B cell (primary cell): ENCODE results near the gene UMAD1. TPM values are rescaled to one million over a fixed set of nuclear protein-coding genes. Genes with fewer than 3 reads are reported as not detected.

Experiments
- ATAC-seq: fragments of 200-7000 bp; cut with Tn5 transposase; one replicate; pipeline ENCODE4 v1.10.0; 2021; ENCODE audit warnings: low read depth, mild to moderate bottlenecking, moderate number of reproducible peaks, moderate library complexity
- CTCF ChIA-PET: fragments of 350-600 bp; sonication (Branson Sonifier 250); formaldehyde crosslinking; loops from one replicate; lab custom pipeline; 2021; ENCODE audit warnings: antibody characterized with exemption, inconsistent platforms; lab: Charles Lee
- POLR2A ChIA-PET: fragments of 350-600 bp; sonication (Branson Sonifier 250); formaldehyde crosslinking; loops from one replicate; lab custom pipeline; 2021; ENCODE audit warnings: antibody characterized with exemption; lab: Charles Lee
- DNase-seq: peaks from one replicate; pipeline ENCODE4 v3.0.0; 2013
- H2AFZ ChIP-seq: 2 replicates; pipeline ENCODE4 v1.6.1; 2012; ENCODE audit warnings: mild to moderate bottlenecking, low read depth, low read length; ENCODE audit not compliant: insufficient read depth, poor library complexity, severe bottlenecking
- H3K27ac ChIP-seq, 2 donors: 1 replicate in 1 of 2; 2 replicates in 1 of 2; pipeline ENCODE4 v1.5.1; 2012 to 2013; ENCODE audit warnings: low read length in 2 of 2, mild to moderate bottlenecking in 2 of 2, moderate library complexity in 1 of 2
- H3K27me3 ChIP-seq, 4 experiments: fragments of 200-600 bp in 1 of 4; sonication (generic) in 1 of 4; replicated peaks in 1 of 4; 1 replicate in 2 of 4; 2 replicates in 2 of 4; pipeline versions ENCODE4 v1.6.1 to v1.7.0; 2013 to 2016; ENCODE audit warnings: low read length in 3 of 4, mild to moderate bottlenecking in 2 of 4, mixed read lengths in 1 of 4, moderate library complexity in 1 of 4; ENCODE audit not compliant: insufficient read depth in 4 of 4, control insufficient read depth in 3 of 4; ENCODE audit errors: control extremely low read depth in 1 of 4
- H3K36me3 ChIP-seq, 2 experiments: replicated peaks in 1 of 2; 1 replicate in 1 of 2; 2 replicates in 1 of 2; pipeline versions ENCODE4 v1.6.1 to v1.7.1; 2013; ENCODE audit warnings: low read length in 1 of 2; ENCODE audit not compliant: insufficient read depth in 2 of 2, control insufficient read depth in 1 of 2; ENCODE audit errors: control extremely low read depth in 1 of 2, extremely low read depth in 1 of 2
- H3K4me1 ChIP-seq, 2 donors: fragments of 200-600 bp in 1 of 2; sonication (generic) in 1 of 2; 1 replicate in 1 of 2; 2 replicates in 1 of 2; pipeline versions ENCODE4 v1.5.1 to v1.6.1; 2013 to 2017; ENCODE audit warnings: low read length in 2 of 2; ENCODE audit not compliant: control insufficient read depth in 2 of 2, insufficient read depth in 2 of 2
- H3K4me2 ChIP-seq: replicated peaks from 2 replicates; pipeline ENCODE3; 2012; ENCODE audit warnings: mild to moderate bottlenecking, low read depth, low read length; ENCODE audit not compliant: poor library complexity, severe bottlenecking
- H3K4me3 ChIP-seq, 5 experiments: fragments of 200-600 bp in 1 of 5; sonication (generic) in 1 of 5; 1 replicate in 3 of 5; 2 replicates in 2 of 5; pipeline versions ENCODE4 v1.5.1 to v1.7.0; 2011 to 2016; ENCODE audit warnings: low read length in 4 of 5, mild to moderate bottlenecking in 4 of 5, low read depth in 2 of 5, control low read depth in 1 of 5, moderate library complexity in 1 of 5; ENCODE audit not compliant: insufficient read depth in 1 of 5; ENCODE audit errors: control extremely low read depth in 1 of 5, extremely low read depth in 1 of 5
- H3K79me2 ChIP-seq: fragments of 200-600 bp; sonication (generic); one replicate; pipeline ENCODE4 v1.6.0; 2016; ENCODE audit warnings: low read length; ENCODE audit not compliant: control insufficient read depth, insufficient read depth
- H3K9ac ChIP-seq: fragments of 200-600 bp; sonication (generic); 2 replicates; pipeline ENCODE4 v1.6.1; 2017; ENCODE audit warnings: mild to moderate bottlenecking, low read length, moderate library complexity
- H3K9me3 ChIP-seq, 3 donors: one replicate each; pipeline versions ENCODE4 v1.6.1 to v1.7.1; 2013; ENCODE audit warnings: low read length in 2 of 3; ENCODE audit not compliant: control insufficient read depth in 2 of 3, insufficient read depth in 1 of 3; ENCODE audit errors: control extremely low read depth in 1 of 3
- H4K20me1 ChIP-seq: 2 replicates; pipeline ENCODE4 v1.6.0; 2012; ENCODE audit warnings: mild to moderate bottlenecking, low read length; ENCODE audit not compliant: insufficient read depth, control insufficient read depth, poor library complexity, severe bottlenecking
- H3K27ac Mint-ChIP-seq: one replicate; pipeline ENCODE4 v1.8.0; 2021; ENCODE audit warnings: mixed read lengths
- H3K27me3 Mint-ChIP-seq: one replicate; pipeline ENCODE4 v1.8.0; 2021; ENCODE audit warnings: mixed read lengths
- H3K4me1 Mint-ChIP-seq: one replicate; pipeline ENCODE4 v1.8.0; 2021; ENCODE audit warnings: mixed read lengths
- H3K4me3 Mint-ChIP-seq: one replicate; pipeline ENCODE4 v1.8.0; 2021; ENCODE audit warnings: mixed read lengths
- H3K9me3 Mint-ChIP-seq: one replicate; pipeline ENCODE4 v1.8.0; 2022; ENCODE audit warnings: mixed read lengths; ENCODE audit not compliant: insufficient read depth
- EZH2 ChIP-seq: IDR thresholded peaks from 2 replicates; pipeline ENCODE4 v1.6.1; 2012; ENCODE audit warnings: borderline replicate concordance, low read depth, mild to moderate bottlenecking, moderate library complexity, low read length; ENCODE audit not compliant: insufficient read depth, poor library complexity, severe bottlenecking
- WGBS: methylation state at CpG from one replicate; pipeline ENCODE4 v1.1.5; 2013; ENCODE audit warnings: missing lambda C conversion rate; ENCODE audit not compliant: insufficient coverage; 5-methylcytosine and 5-hydroxymethylcytosine counted together
- intact Hi-C: fragments of 100-400 bp; cut with micrococcal nuclease; formaldehyde crosslinking; loops from one replicate; pipeline ENCODE4 v1.10.0; 2022
- polyA plus RNA-seq: library from polyadenylated mRNA; depleted of rRNA; stranded (reverse); fragments of >200 nt; gene quantifications from 2 replicates; pipeline ENCODE4 v1.2.3, GENCODE V29; 2012
- total RNA-seq, 2 donors: library from RNA; stranded (reverse); fragments of 120-200 nt in 1 of 2; gene quantifications; 1 replicate in 1 of 2; 2 replicates in 1 of 2; pipeline versions ENCODE4 v1.2.3 to v1.2.4, GENCODE V29; 2013 to 2022
- TF ChIP-seq, protein P1 (sequence below): fragments of 200-600 bp; IDR thresholded peaks from one replicate; pipeline ENCODE4 v1.8.0; 2022; ENCODE audit warnings: antibody characterized with exemption, mild to moderate bottlenecking

UMAD1 gene
- total and polyA plus RNA-seq, 2 donors (not counting 1 experiment from before 2014, with no cell fraction given), result 11.6 to 25.9 TPM

GRCh38 chr7:7857143-7857583 lies 216.6 kb downstream of the UMAD1 start:
- POLR2A ChIA-PET, result interaction anchor here (1.4 kb wide), 1 partner anchor 10 kb away, joined by 4 read pairs; no protein-coding TSS in a partner anchor
- Histone ChIP-seq H3K9ac (peak overlapping the region; percentile 5), H3K27ac (peak overlapping the region; percentile 85 to 87), H3K4me1 (peaks cover 31% of the 10 kb centered on the region in 2 donors), H3K9me3 (peaks cover 1 to 24% (median 20%) of the 10 kb centered on the region in 3 donors), H3K4me2 (peak overlapping the region; percentile 71), H4K20me1 (no peaks in the 10 kb centered on the region), H3K27me3 (no peaks in the 10 kb centered on the region), H3K79me2 (peaks cover 10% of the 10 kb centered on the region), H2AFZ (peak overlapping the region; percentile 24), H3K36me3 (peaks cover 0 to 3% of the 10 kb centered on the region in 2 experiments), H3K4me3 (peak overlapping the region in 1 of 5 experiments; percentile 28)
- H3K27me3 Mint-ChIP-seq, result no peaks in the 10 kb centered on the region
- CTCF ChIA-PET, result no interaction called here
- TF ChIP-seq EZH2, result no peak
- TF ChIP-seq, protein P1, sequence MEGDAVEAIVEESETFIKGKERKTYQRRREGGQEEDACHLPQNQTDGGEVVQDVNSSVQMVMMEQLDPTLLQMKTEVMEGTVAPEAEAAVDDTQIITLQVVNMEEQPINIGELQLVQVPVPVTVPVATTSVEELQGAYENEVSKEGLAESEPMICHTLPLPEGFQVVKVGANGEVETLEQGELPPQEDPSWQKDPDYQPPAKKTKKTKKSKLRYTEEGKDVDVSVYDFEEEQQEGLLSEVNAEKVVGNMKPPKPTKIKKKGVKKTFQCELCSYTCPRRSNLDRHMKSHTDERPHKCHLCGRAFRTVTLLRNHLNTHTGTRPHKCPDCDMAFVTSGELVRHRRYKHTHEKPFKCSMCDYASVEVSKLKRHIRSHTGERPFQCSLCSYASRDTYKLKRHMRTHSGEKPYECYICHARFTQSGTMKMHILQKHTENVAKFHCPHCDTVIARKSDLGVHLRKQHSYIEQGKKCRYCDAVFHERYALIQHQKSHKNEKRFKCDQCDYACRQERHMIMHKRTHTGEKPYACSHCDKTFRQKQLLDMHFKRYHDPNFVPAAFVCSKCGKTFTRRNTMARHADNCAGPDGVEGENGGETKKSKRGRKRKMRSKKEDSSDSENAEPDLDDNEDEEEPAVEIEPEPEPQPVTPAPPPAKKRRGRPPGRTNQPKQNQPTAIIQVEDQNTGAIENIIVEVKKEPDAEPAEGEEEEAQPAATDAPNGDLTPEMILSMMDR, result no peak
- WGBS, result no CpG with 5 or more reads among the region's 3 CpGs
- H3K4me1 Mint-ChIP-seq, result peaks cover 32% of the 10 kb centered on the region
- peaks cover 6% of the 10 kb centered on the region for H3K9me3 Mint-ChIP-seq
- peak overlapping the region; percentile 94 for H3K27ac Mint-ChIP-seq
- peak overlapping the region; percentile 32 for H3K4me3 Mint-ChIP-seq
- ATAC-seq, result peak; percentile 88
- peak; percentile 71 for DNase-seq
- intact Hi-C loops, result loop anchor here (1.0 to 5.0 kb wide), 4 partner anchors 40 to 217 kb away; partner anchors contain the start of genes GLCCI1 and UMAD1

GRCh38 chr7:7858559-7858958 lies 218.0 kb downstream of the UMAD1 start:
- H3K27ac Mint-ChIP-seq, result peak overlapping the region; percentile 94
- ATAC-seq (no peak), DNase-seq (peak; percentile 33)
- Histone ChIP-seq H3K36me3 (peaks cover 0 to 3% of the 10 kb centered on the region in 2 experiments), H3K27me3 (no peaks in the 10 kb centered on the region), H3K79me2 (peaks cover 10% of the 10 kb centered on the region), H3K9me3 (peaks cover 1 to 23% (median 20%) of the 10 kb centered on the region in 3 donors), H4K20me1 (no peaks in the 10 kb centered on the region), H2AFZ (peak overlapping the region; percentile 67), H3K4me2 (peak overlapping the region; percentile 71), H3K4me1 (peaks cover 31% of the 10 kb centered on the region in 2 donors), H3K27ac (peak overlapping the region; percentile 85 to 87), H3K4me3 (peak overlapping the region in 3 of 5 experiments; percentile 29 to 60 (median 50)), H3K9ac (peak overlapping the region; percentile 62)
- H3K27me3 Mint-ChIP-seq, result no peaks in the 10 kb centered on the region
- intact Hi-C loops, result loop anchor here (5.0 kb wide), 1 partner anchor 41 kb away; no protein-coding TSS in a partner anchor
- CTCF ChIA-PET, result interaction anchor here (0.8 to 1.4 kb wide), 5 partner anchors 11 to 332 kb away, joined by 3 to 5 read pairs (median 3); no protein-coding TSS in a partner anchor
- H3K9me3 Mint-ChIP-seq, result peaks cover 6% of the 10 kb centered on the region
- peak overlapping the region; percentile 87 for H3K4me3 Mint-ChIP-seq
- TF ChIP-seq EZH2, result no peak
- TF ChIP-seq, protein P1, result no peak
- H3K4me1 Mint-ChIP-seq, result peaks cover 32% of the 10 kb centered on the region
- WGBS, result 36% methylated on average over 2 of the region's 4 CpGs
- POLR2A ChIA-PET, result interaction anchor here (1.4 kb wide), 1 partner anchor 9 kb away, joined by 4 read pairs; no protein-coding TSS in a partner anchor
